Measurements from ENCODE around the gene RXRB.
A peak's percentile ranks its signal among the peaks of the same experiment; 100 is the strongest.
"Not testable (repeated sequence)": the region's sequence is repeated elsewhere in the genome, so short reads cannot be mapped to it uniquely, and the experiment has no call there.

RXRB gene

GRCh38 chr6:33160728-33161344, 39.6 kb downstream of the RXRB start:
- DNase-seq: no peak

GRCh38 chr6:33160096-33160495, 40.4 kb downstream of the RXRB start:
- no peak for DNase-seq

DNA sequence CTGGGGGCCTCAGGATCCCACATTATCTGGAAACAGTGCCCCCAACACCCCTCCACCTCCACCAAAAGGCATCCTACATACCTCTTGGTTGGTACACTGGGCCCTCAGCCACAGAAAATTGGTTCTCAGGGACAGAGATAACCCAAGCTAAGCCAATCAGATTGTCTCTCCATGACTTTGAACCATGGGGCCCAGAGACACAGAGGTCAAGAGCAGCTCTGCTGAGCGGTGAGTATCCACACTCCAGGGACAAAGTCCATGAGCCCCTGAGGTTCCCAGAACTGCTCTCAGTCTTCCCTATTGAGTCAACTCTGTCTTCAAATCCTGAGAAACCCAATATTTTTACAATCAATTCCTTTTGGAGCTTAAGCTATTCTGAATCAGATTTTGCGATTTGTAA, 43.5 kb downstream of the RXRB start:
- no peak for DNase-seq

DNA sequence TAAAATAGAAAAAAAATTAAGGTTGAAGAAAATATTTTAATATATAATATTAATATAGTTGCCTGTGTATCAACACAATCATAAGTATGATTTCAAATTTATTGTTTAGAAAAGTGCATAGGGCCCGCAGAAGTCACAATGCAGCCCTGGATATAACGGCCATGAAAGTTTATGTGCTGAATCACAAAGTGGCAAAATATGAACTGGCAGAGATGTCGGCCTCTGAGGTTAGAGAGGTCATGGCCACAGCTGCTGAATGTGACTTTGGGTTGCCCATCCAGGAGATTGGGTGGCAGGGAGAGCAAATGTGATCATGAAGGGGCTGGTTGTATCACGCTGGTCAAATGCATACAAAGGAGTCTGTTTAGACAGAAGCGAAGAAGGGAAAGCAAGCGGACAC, 43.9 kb downstream of the RXRB start:
- no peak for DNase-seq

DNA sequence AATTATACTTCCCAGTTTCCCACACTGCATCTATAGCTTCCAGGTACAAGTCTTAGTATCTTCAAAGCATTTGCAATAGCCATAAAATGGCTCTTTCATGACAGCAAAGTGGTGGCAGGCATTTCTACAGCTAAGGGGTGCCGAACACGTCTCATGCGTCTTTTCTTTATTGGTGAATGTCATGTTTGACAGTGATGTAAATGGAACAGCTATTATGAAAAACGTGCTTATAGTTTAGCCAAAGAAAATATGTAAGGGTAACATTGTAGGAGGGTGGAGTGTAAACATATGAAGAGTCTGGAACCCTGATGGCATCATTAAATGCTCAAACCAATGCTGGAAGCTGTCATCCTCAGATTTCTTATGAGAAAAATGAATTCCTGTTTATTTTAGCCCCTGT, 46.1 kb downstream of the RXRB start:
- no peak for DNase-seq

- no peak for DNase-seq
Measured at GRCh38 chr6:33151050-33151449, 49.4 kb downstream of the RXRB start.

GRCh38 chr6:33150560-33150959, 49.9 kb downstream of the RXRB start:
- not testable (repeated sequence) for DNase-seq

DNA sequence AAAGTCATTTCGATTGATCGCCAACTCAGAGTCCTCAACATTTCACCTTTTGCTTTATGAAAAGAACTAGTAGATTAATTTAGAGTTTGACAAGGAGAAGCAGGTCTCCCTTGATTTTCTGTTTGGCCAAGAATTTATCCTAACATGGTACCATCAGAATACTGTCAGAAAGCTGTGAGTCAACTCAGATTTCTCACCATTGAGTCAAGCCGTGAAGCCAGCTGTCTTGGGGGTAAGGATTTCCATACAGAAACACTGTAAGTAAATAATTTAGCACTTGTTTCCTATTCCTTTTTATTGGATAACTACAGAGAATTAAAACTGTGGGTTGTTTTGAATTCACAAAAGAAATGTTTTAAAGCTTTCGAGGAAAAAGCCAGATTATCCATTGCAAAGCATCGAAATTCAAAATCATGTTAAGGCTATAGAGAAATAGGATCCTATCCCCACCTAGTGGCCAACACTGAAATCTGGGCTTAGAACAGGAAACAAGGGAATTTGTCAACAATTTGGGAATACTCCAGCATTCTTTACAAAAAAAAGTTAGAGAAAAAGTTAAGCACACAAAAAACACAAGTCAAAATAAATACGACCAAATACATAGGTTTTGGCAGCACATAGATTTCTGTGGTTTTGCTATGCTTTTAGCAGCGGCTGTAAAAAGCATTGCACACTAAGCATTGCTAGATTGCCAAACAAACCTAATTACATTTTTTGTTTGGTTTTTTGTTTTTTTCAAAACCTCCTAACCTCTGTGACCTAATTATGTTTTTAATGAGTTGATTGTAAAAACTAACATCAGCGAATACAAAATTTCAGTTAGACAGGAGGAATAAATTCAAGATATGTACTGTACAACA, 52.4 kb downstream of the RXRB start:
- peak; percentile 51 for DNase-seq

DNA sequence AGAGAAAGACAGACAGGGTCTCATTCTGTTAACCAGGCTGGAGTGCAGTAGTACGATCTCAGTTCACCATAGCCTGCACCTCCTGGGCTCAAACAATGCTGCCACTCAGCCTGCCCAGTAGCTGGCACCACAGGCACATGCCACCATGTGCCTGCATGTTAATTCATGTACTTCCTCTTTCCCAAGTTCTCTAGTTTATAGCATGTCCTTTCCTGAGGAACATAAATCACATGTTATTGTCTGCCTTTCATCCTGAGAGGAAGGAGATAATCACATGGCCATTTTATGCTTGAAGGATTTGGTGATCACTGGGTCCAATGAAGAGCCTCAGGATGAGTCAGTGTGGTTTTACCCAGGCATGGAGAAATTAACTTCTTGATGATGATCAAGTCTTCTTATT, 56.1 kb downstream of the RXRB start:
- DNase-seq: peak; percentile 28

Measured in NCI-H69 (cell line).